Spleen (tissue), 11 donors: ENCODE results near the gene CDYL2. TPM values are rescaled to one million over a fixed set of nuclear protein-coding genes. Genes with fewer than 3 reads are reported as not detected.
A peak's percentile ranks its signal among the peaks of the same experiment; 100 is the strongest.
"Not testable (repeated sequence)": the region's sequence is repeated elsewhere in the genome, so short reads cannot be mapped to it uniquely, and the experiment has no call there.

ENCODE experiments used
- DNase-seq: peaks from one replicate; pipeline ENCODE4 v3.0.0-alpha.2; 2020
- H3K27ac ChIP-seq, 8 donors: fragments of 200-600 bp; sonication (generic) in 7 of 8; 1 replicate in 4 of 8; 2 replicates in 4 of 8; pipeline versions ENCODE4 v1.5.0 to v1.8.0; 2016 to 2021; ENCODE audit warnings: inconsistent platforms in 4 of 8, mild to moderate bottlenecking in 4 of 8, moderate library complexity in 1 of 8
- H3K27me3 ChIP-seq, 7 donors: fragments of 200-600 bp; sonication (generic) in 6 of 7; replicated peaks in 1 of 7; 1 replicate in 4 of 7; 2 replicates in 3 of 7; pipeline versions ENCODE4 v1.5.0 to v1.8.0; 2016 to 2021; ENCODE audit warnings: inconsistent platforms in 3 of 7, mild to moderate bottlenecking in 1 of 7
- H3K36me3 ChIP-seq, 6 donors: fragments of 200-600 bp; sonication (generic) in 5 of 6; 1 replicate in 4 of 6; 2 replicates in 2 of 6; pipeline versions ENCODE4 v1.5.0 to v1.8.0; 2016 to 2021; ENCODE audit warnings: inconsistent platforms in 2 of 6
- H3K4me1 ChIP-seq, 6 donors: fragments of 200-600 bp; sonication (generic) in 5 of 6; 1 replicate in 3 of 6; 2 replicates in 3 of 6; pipeline versions ENCODE4 v1.5.0 to v1.8.0; 2016 to 2021; ENCODE audit warnings: inconsistent platforms in 3 of 6
- H3K4me3 ChIP-seq, 8 donors: fragments of 200-600 bp; sonication (generic) in 7 of 8; 1 replicate in 4 of 8; 2 replicates in 4 of 8; pipeline versions ENCODE4 v1.5.0 to v1.8.0; 2016 to 2021; ENCODE audit warnings: inconsistent platforms in 4 of 8, mild to moderate bottlenecking in 4 of 8, moderate library complexity in 2 of 8
- H3K9me3 ChIP-seq, 8 donors: fragments of 200-600 bp; sonication (generic) in 7 of 8; 1 replicate in 4 of 8; 2 replicates in 4 of 8; pipeline versions ENCODE4 v1.5.0 to v1.8.0; 2016 to 2021; ENCODE audit warnings: inconsistent platforms in 4 of 8
- POLR2A ChIP-seq, 3 donors: fragments of 450-650 bp; IDR thresholded peaks; one replicate each; pipeline ENCODE4 v1.5.1; 2017; ENCODE audit warnings: antibody characterized with exemption in 3 of 3, mild to moderate bottlenecking in 1 of 3
- POLR2AphosphoS5 ChIP-seq, 3 donors: sonication (generic); formaldehyde crosslinking; IDR thresholded peaks; one replicate each; pipeline ENCODE4 v1.5.1; 2017; ENCODE audit warnings: antibody characterized with exemption in 3 of 3
- WGBS, 5 donors: extraction: QIAGEN DNeasy Blood & Tissue Kit in 3 of 5; methylation state at CpG; one replicate each; pipeline versions ENCODE4 v1.1.5 to v1.1.7; 2013 to 2018; 5-methylcytosine and 5-hydroxymethylcytosine counted together
- intact Hi-C: fragments of 100-400 bp; cut with DNase I; formaldehyde crosslinking; loops from one replicate; pipeline ENCODE4 v1.15.0; 2023; ENCODE audit warnings: low total_unique reads
- polyA plus RNA-seq, 3 donors: library from polyadenylated mRNA; stranded (reverse); fragments of 200-250 nt; gene quantifications; one replicate each; pipeline ENCODE4 v1.2.1, GENCODE V29; 2013
- total RNA-seq, 7 donors: library from RNA; depleted of rRNA in 3 of 7; stranded (reverse); fragments of >200 nt in 3 of 7; fragmentation: NEBNext Ultra II Directional in 4 of 7; extraction: Animal tissue kit (Norgen Biotek cat#: 25700) in 4 of 7; gene quantifications; one replicate each; pipeline versions ENCODE4 v1.1.0 to v1.2.1, GENCODE V29; 2016 to 2021
- TF ChIP-seq, protein P1 (sequence below), 11 experiments: fragments of 200-600 bp in 7 of 11; fragments of 450-650 bp in 4 of 11; sonication (generic) in 4 of 11; IDR thresholded peaks in 8 of 11; conservative IDR thresholded peaks in 3 of 11; 1 replicate in 7 of 11; 2 replicates in 4 of 11; pipeline versions ENCODE4 v1.4.0 to v1.8.0; 2016 to 2021; ENCODE audit warnings: antibody characterized with exemption in 11 of 11, inconsistent platforms in 4 of 11, mild to moderate bottlenecking in 1 of 11
- donor health status: healthy with polysubstance abuse.
- donor health status: DM: no; HTN: no; CAD: no; lungs with moderate emphysema.
- donor health status: DM: no; HTN: no; CAD: no.
- donor health status: Bipolar disorder and iron deficiency.
- donor health status: healthy.
- donor health status: DM: no; HTN: no; CAD: no.
- donor health status: DM: yes; HTN: yes; CAD: no.

CDYL2 gene
- total and polyA plus RNA-seq, 10 donors: 1.4 to 28.3 (median 12.5) TPM

DNA sequence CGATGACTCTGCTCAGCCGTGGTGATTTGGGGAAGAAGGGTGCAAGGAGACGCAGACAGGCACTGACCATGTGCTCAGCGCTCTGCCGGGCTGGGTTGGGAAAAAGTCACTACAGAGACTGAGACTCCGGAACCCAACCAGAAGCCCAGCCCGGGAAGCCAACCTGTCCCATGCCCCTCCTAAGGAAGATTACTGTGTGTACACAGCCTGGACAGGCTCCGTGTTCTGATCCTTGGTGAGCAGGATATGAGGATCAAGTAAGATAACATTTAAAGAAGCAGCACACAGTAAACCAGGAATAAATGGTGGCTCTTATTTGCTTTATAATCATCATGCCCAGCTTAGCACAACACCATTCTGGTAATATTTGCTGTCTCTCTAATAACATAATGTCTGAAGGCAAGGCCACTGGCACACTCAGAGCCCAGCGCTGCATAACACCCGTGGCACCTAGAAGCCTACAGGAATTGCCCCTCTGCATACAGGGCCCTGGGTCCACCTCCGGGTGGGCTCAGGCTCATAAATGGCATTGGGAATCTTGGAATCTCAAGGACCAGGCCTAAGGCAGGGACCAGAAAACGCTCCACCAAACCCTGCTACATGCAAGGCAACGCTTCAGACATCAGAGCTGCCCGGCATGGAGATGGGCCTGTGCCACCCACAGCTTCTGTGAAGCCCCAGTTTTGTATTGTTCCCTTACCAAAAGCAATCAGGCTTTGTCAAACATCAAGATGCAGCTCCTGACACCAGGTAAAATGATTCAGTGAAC is 150.1 kb downstream of the CDYL2 start:
- Histone ChIP-seq H3K36me3 (no peaks in the 10 kb centered on the region), H3K27ac (no peak overlapping the region), H3K27me3 (no peaks in the 10 kb centered on the region), H3K4me3 (no peak overlapping the region), H3K4me1 (peaks cover 0 to 44% (median 22%) of the 10 kb centered on the region in 6 donors), H3K9me3 (peaks cover 0 to 13% (median 2%) of the 10 kb centered on the region in 8 donors)
- DNase-seq: no peak
- whole genome bisulfite sequencing, 5 donors: 92 to 98% (median 93%) methylated on average over 12 to 14 of the region's 14 CpGs
- intact Hi-C loops: no loop called here
- TF ChIP-seq, protein P1, sequence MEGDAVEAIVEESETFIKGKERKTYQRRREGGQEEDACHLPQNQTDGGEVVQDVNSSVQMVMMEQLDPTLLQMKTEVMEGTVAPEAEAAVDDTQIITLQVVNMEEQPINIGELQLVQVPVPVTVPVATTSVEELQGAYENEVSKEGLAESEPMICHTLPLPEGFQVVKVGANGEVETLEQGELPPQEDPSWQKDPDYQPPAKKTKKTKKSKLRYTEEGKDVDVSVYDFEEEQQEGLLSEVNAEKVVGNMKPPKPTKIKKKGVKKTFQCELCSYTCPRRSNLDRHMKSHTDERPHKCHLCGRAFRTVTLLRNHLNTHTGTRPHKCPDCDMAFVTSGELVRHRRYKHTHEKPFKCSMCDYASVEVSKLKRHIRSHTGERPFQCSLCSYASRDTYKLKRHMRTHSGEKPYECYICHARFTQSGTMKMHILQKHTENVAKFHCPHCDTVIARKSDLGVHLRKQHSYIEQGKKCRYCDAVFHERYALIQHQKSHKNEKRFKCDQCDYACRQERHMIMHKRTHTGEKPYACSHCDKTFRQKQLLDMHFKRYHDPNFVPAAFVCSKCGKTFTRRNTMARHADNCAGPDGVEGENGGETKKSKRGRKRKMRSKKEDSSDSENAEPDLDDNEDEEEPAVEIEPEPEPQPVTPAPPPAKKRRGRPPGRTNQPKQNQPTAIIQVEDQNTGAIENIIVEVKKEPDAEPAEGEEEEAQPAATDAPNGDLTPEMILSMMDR (IDR thresholded peaks at IDR 0.05 in 8 of 11, conservative IDR thresholded peaks at IDR 0.05 in 3 of 11): no peak
- no peak for TF ChIP-seq POLR2A (IDR thresholded peaks at IDR 0.05)
- TF ChIP-seq POLR2AphosphoS5 (IDR thresholded peaks at IDR 0.05): no peak

DNA sequence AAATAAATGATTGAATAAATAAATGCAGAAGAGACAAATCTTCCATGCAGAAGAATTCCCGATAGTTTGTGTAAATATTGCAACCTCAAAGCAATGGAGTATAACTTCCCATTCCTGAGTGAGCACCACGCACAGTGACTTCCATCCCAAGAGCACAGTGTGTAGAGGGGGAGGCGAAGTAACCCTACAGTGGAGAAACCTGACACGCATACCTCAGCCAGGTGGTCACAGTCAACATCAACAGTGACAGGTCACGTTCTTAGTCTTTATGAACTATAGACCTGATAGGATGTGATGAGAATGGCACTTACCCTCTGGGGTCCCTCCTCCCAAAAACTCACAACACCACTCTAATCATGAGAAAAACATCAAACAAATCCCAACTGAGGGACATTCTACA is 152.0 kb downstream of the CDYL2 start:
- H3K27ac ChIP-seq: no peak overlapping the region
- H3K9me3 ChIP-seq: peaks cover 0 to 23% (median 7%) of the 10 kb centered on the region in 8 donors
- no peaks in the 10 kb centered on the region for H3K27me3 ChIP-seq
- no peak for DNase-seq
- no peaks in the 10 kb centered on the region for H3K36me3 ChIP-seq
- H3K4me1 ChIP-seq: peaks cover 0 to 39% (median 21%) of the 10 kb centered on the region in 6 donors
- intact Hi-C loops: no loop called here
- no peak overlapping the region for H3K4me3 ChIP-seq
- TF ChIP-seq POLR2AphosphoS5 (IDR thresholded peaks at IDR 0.05) (no peak), POLR2A (IDR thresholded peaks at IDR 0.05) (no peak)
- WGBS, 5 donors: 81 to 91% (median 89%) methylated on average over 5 of the region's 5 CpGs

DNA sequence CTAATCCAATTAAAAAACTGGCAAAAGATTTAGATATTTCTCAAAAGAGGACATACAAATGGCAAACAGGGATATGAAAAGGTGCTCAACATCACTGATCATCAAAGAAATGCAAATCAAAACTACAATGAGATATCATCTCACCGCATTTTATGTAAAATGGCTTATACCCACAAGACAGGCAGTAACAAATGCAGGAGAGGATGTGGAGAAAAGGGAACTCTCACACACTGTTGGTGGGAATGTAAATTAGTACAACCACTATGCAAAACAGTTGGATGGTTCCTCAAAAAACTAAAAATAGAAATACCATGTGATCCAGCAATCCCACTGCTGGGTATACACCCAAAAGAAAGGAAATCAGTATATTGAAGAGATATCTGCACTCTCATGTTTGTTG is 154.1 kb downstream of the CDYL2 start:
- H3K27me3 ChIP-seq, DNase-seq, H3K4me3 ChIP-seq, H3K36me3 ChIP-seq, intact Hi-C loops: not testable (repeated sequence)
- 36 to 63% (median 43%) methylated on average over 1 of the region's 1 CpG for WGBS, 5 donors
- H3K4me1 ChIP-seq: peaks cover 0 to 21% (median 6%) of the 10 kb centered on the region in 6 donors
- H3K9me3 ChIP-seq: peaks cover 0 to 38% (median 14%) of the 10 kb centered on the region in 8 donors
- H3K27ac ChIP-seq: peak overlapping the region in 1 of 8 donors; percentile 18

- Histone ChIP-seq H3K27me3 (no peaks in the 10 kb centered on the region), H3K4me3 (no peak overlapping the region), H3K27ac (no peak overlapping the region), H3K36me3 (peaks cover 0 to 5% (median 0%) of the 10 kb centered on the region in 6 donors), H3K9me3 (peaks cover 0 to 29% (median 20%) of the 10 kb centered on the region in 8 donors), H3K4me1 (no peaks in the 10 kb centered on the region)
- 94 to 98% (median 95%) methylated on average over 3 of the region's 3 CpGs for WGBS, 5 donors
- TF ChIP-seq POLR2A (IDR thresholded peaks at IDR 0.05) (no peak), POLR2AphosphoS5 (IDR thresholded peaks at IDR 0.05) (no peak)
- TF ChIP-seq, protein P1 (IDR thresholded peaks at IDR 0.05 in 8 of 11, conservative IDR thresholded peaks at IDR 0.05 in 3 of 11): no peak
- DNase-seq: no peak
- intact Hi-C loops: no loop called here
These were observed 164.1 kb downstream of the CDYL2 start for GRCh38 chr16:80640316-80640715.

DNA sequence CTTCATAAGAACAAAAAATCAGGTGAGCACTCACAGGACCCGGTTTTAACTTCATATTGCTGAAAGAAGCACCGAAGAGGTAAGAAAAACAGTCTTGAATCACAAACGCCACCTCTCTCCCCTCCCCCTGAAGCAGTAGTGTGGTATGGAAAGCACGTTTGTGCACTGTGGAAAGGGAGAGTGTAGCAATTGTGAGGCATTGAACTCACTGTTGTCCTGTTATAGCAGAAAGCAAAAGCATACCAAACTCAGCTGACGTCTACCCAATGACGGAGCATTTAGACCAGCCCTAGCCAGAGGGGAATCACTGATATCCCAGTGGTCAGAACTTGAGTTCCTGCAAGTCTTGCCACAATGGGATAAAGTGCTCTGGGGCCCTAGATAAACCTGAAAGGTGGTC is 164.8 kb downstream of the CDYL2 start:
- Histone ChIP-seq H3K36me3 (peaks cover 0 to 5% (median 0%) of the 10 kb centered on the region in 6 donors), H3K9me3 (peaks cover 0 to 34% (median 25%) of the 10 kb centered on the region in 8 donors), H3K27ac (no peak overlapping the region), H3K4me1 (no peaks in the 10 kb centered on the region), H3K27me3 (no peaks in the 10 kb centered on the region), H3K4me3 (no peak overlapping the region)
- TF ChIP-seq POLR2AphosphoS5 (IDR thresholded peaks at IDR 0.05) (no peak), POLR2A (IDR thresholded peaks at IDR 0.05) (no peak)
- TF ChIP-seq, protein P1 (IDR thresholded peaks at IDR 0.05 in 8 of 11, conservative IDR thresholded peaks at IDR 0.05 in 3 of 11): no peak
- DNase-seq: no peak
- intact Hi-C loops: no loop called here
- 90 to 94% (median 94%) methylated on average over 6 of the region's 6 CpGs for WGBS, 5 donors
